GM12865 (cell line): ENCODE measurements around the gene TNFSF12.

Experiments
- DNase-seq: peaks from one replicate; pipeline ENCODE4 v3.0.0; 2010; ENCODE audit warnings: low read depth
- H3K4me3 ChIP-seq: 2 replicates; pipeline ENCODE4 v1.5.1; 2011; ENCODE audit warnings: mild to moderate bottlenecking, low read depth, low read length, control low read depth
- TF ChIP-seq, protein P1 (sequence below): IDR thresholded peaks from 2 replicates; pipeline ENCODE4 v1.5.1; 2011; ENCODE audit warnings: low read length, control low read depth, low read depth, inconsistent platforms; ENCODE audit not compliant: insufficient read depth; ENCODE audit errors: missing control alignments

The TNFSF12 gene

DNA sequence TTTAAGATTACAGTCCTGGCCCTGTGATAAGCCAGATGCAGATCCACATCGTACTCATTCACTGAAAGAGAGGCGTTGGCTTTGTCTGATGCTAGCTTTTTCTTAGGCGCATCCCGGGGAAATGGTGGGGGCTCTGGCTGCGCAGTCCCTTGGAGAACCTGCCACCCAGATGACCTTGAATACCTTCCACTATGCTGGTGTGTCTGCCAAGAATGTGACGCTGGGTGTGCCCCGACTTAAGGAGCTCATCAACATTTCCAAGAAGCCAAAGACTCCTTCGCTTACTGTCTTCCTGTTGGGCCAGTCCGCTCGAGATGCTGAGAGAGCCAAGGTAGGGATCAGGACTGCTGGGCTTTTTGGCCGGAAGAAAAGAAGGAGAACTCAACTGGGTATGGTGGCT is 40.7 kb upstream of the TNFSF12 start:
- DNase-seq = no peak
- no peak overlapping the region for H3K4me3 ChIP-seq
- TF ChIP-seq, protein P1, sequence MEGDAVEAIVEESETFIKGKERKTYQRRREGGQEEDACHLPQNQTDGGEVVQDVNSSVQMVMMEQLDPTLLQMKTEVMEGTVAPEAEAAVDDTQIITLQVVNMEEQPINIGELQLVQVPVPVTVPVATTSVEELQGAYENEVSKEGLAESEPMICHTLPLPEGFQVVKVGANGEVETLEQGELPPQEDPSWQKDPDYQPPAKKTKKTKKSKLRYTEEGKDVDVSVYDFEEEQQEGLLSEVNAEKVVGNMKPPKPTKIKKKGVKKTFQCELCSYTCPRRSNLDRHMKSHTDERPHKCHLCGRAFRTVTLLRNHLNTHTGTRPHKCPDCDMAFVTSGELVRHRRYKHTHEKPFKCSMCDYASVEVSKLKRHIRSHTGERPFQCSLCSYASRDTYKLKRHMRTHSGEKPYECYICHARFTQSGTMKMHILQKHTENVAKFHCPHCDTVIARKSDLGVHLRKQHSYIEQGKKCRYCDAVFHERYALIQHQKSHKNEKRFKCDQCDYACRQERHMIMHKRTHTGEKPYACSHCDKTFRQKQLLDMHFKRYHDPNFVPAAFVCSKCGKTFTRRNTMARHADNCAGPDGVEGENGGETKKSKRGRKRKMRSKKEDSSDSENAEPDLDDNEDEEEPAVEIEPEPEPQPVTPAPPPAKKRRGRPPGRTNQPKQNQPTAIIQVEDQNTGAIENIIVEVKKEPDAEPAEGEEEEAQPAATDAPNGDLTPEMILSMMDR = no peak

DNA sequence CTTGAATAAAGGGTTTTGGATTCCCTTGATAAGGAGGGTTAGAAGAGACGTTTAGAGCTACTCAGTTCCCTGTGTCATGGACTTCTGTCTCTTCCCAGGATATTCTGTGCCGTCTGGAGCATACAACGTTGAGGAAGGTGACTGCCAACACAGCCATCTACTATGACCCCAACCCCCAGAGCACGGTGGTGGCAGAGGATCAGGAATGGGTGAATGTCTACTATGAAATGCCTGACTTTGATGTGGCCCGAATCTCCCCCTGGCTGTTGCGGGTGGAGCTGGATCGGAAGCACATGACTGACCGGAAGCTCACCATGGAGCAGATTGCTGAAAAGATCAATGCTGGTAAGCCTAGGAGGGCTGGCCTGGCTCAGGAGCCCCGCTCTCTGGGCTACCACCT is 40.0 kb upstream of the TNFSF12 start:
- TF ChIP-seq, protein P1 = no peak
- DNase-seq = no peak
- H3K4me3 ChIP-seq = no peak overlapping the region

DNA sequence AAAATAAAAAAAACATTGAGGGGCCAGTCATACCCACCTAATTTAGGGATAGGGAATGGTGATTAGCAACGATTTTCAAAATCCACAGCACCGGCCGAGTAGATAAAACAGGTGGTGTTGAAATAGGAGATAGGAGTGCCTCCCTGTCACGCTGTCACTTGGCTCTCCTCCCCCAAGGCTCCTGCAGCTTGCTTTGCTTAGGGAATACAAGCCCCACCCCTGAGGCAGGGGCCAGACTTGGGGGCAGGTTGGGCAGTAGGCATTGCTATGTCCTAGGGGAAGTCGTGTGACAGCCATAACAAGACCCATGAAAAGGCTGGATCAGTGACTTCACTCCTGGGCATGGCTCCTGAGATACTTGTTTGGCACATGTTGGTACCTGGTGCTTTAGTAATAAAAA is 38.9 kb upstream of the TNFSF12 start:
- DNase-seq = no peak
- TF ChIP-seq, protein P1 = no peak

DNA sequence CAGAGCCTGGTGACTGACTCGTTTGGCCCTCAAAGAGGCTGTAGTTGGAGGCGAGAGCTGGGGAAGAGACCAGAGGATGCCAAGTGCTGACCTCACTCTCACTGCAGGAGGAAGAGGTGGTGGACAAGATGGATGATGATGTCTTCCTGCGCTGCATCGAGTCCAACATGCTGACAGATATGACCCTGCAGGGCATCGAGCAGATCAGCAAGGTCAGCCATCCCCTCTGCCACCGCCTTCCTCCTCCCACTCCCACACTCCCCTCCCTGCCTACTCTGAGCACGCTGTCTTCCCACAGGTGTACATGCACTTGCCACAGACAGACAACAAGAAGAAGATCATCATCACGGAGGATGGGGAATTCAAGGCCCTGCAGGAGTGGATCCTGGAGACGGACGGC is 37.8 kb upstream of the TNFSF12 start:
- TF ChIP-seq, protein P1 = no peak

More for the DNA sequence above, 38.9 kb upstream of the TNFSF12 start:
- H3K4me3 ChIP-seq = no peak overlapping the region

DNA sequence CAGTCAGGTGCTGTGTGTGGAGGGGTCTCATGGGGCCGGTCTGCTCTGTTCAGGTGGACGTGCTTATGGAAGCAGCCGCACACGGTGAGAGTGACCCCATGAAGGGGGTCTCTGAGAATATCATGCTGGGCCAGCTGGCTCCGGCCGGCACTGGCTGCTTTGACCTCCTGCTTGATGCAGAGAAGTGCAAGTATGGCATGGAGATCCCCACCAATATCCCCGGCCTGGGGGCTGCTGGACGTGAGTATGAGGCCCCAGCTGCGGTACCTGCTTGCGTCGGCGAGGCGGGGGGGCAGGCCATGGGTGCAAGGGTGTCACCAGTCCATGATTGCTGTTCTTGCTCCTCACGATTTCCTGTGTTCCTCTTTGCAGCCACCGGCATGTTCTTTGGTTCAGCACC is 36.8 kb upstream of the TNFSF12 start:
- H3K4me3 ChIP-seq = no peak overlapping the region
- TF ChIP-seq, protein P1 = no peak
- no peak for DNase-seq

More for the DNA sequence above, 37.8 kb upstream of the TNFSF12 start:
- no peak for DNase-seq
- no peak overlapping the region for H3K4me3 ChIP-seq

DNA sequence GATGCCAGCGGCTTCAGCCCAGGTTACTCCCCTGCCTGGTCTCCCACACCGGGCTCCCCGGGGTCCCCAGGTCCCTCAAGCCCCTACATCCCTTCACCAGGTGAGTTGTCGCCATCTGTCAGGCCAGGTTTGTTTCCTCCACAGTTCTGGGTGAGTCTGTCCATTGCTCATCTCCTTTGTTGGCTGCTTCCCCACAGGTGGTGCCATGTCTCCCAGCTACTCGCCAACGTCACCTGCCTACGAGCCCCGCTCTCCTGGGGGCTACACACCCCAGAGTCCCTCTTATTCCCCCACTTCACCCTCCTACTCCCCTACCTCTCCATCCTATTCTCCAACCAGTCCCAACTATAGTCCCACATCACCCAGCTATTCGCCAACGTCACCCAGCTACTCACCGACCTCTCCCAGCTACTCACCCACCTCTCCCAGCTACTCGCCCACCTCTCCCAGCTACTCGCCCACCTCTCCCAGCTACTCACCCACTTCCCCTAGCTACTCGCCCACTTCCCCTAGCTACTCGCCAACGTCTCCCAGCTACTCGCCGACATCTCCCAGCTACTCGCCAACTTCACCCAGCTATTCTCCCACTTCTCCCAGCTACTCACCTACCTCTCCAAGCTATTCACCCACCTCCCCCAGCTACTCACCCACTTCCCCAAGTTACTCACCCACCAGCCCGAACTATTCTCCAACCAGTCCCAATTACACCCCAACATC is 35.9 kb upstream of the TNFSF12 start:
- H3K4me3 ChIP-seq = no peak overlapping the region
- TF ChIP-seq, protein P1 = no peak
- DNase-seq = no peak
